CD4-positive, alpha-beta T cell treated with Interferon alpha-2 for 1 hour (primary cell): ENCODE data around the gene ANTKMT.

ENCODE experiments used
- DNase-seq, 2 donors: peaks; one replicate each; pipeline ENCODE4 v3.0.0-alpha.2; 2020 to 2022

ANTKMT gene

GRCh38 chr16:766008-766819 is 45.3 kb downstream of the ANTKMT start:
- DNase-seq, result no peak

- DNase-seq, result no peak
Measured at GRCh38 chr16:766820-767640, 46.1 kb downstream of the ANTKMT start.

- no peak for DNase-seq
Measured at GRCh38 chr16:767743-768235, 46.8 kb downstream of the ANTKMT start.

GRCh38 chr16:768428-768827 is 47.5 kb downstream of the ANTKMT start:
- no peak for DNase-seq

GRCh38 chr16:769184-769784 is 48.3 kb downstream of the ANTKMT start:
- no peak for DNase-seq

- DNase-seq, result no peak
Measured at GRCh38 chr16:769934-770333, 49.0 kb downstream of the ANTKMT start.

GRCh38 chr16:770411-770810 is 49.5 kb downstream of the ANTKMT start:
- DNase-seq, result no peak
